Neural cell (in vitro differentiated cells): Measurements from ENCODE around the gene RFX8.

Experiments
- EP300 ChIP-seq: fragments of 450-650 bp; conservative IDR thresholded peaks from 2 replicates; pipeline ENCODE4 v1.6.1; 2014; ENCODE audit warnings: antibody characterized with exemption, mild to moderate bottlenecking, moderate library complexity; ENCODE audit not compliant: poor library complexity, severe bottlenecking
- EZH2 ChIP-seq: fragments of 200-600, 300-800 bp; shearing (Covaris generic), sonication (generic); IDR thresholded peaks from 2 replicates; pipeline ENCODE4 v1.6.1; 2014; ENCODE audit warnings: antibody characterized with exemption, low read length, borderline replicate concordance, mild to moderate bottlenecking; ENCODE audit not compliant: insufficient read depth, poor library complexity, severe bottlenecking
- POLR2AphosphoS5 ChIP-seq: IDR thresholded peaks from 2 replicates; pipeline ENCODE4 v1.6.1; 2012
- RAD21 ChIP-seq: fragments of 450-650 bp; conservative IDR thresholded peaks from 2 replicates; pipeline ENCODE4 v1.6.1; 2014; ENCODE audit warnings: antibody characterized with exemption, mild to moderate bottlenecking, moderate library complexity
- REST ChIP-seq: IDR thresholded peaks from 2 replicates; pipeline ENCODE4 v1.6.1; 2012; ENCODE audit warnings: borderline replicate concordance
- TAF1 ChIP-seq: IDR thresholded peaks from 2 replicates; pipeline ENCODE4 v1.6.1; 2012; ENCODE audit warnings: low read depth
- TF ChIP-seq, protein P1 (sequence below): fragments of 450-650 bp; IDR thresholded peaks from 2 replicates; pipeline ENCODE4 v1.5.1; 2014; ENCODE audit warnings: antibody characterized with exemption, mild to moderate bottlenecking, moderate library complexity; ENCODE audit not compliant: poor library complexity, severe bottlenecking

DNA sequence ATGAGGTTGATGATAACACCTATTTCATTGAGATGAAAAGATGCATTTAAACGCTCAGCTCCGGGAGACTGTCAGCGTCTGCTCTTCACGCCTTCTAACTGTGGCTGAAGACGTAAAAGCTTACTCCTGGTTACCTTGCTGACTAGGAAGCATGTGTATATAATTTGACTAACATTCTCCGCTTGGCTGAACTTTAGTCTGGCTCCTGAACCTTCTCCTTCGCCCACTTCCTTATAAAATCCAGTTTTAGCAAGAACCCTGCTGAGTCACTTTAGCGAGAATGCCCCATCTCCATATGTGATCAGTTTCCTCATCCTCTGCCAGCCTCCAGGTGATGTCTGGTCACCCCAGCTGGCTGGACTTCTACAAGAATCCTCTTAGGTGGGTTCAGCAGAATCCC, 74.9 kb downstream of the RFX8 start:
- TF ChIP-seq POLR2AphosphoS5 (no peak), REST (no peak), EZH2 (no peak), EP300 (no peak), RAD21 (no peak), TAF1 (no peak)
- TF ChIP-seq, protein P1, sequence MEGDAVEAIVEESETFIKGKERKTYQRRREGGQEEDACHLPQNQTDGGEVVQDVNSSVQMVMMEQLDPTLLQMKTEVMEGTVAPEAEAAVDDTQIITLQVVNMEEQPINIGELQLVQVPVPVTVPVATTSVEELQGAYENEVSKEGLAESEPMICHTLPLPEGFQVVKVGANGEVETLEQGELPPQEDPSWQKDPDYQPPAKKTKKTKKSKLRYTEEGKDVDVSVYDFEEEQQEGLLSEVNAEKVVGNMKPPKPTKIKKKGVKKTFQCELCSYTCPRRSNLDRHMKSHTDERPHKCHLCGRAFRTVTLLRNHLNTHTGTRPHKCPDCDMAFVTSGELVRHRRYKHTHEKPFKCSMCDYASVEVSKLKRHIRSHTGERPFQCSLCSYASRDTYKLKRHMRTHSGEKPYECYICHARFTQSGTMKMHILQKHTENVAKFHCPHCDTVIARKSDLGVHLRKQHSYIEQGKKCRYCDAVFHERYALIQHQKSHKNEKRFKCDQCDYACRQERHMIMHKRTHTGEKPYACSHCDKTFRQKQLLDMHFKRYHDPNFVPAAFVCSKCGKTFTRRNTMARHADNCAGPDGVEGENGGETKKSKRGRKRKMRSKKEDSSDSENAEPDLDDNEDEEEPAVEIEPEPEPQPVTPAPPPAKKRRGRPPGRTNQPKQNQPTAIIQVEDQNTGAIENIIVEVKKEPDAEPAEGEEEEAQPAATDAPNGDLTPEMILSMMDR: no peak
